Muscle of back (tissue), 11 donors: ENCODE results near the gene SUN2. TPM values are rescaled to one million over a fixed set of nuclear protein-coding genes. Genes with fewer than 3 reads are reported as not detected.

Experiments used
- DNase-seq, 3 donors: peaks; one replicate each; pipeline versions ENCODE4 v3.0.0 to v3.0.0-alpha.2; 2013
- polyA plus RNA-seq, 10 donors: library from polyadenylated mRNA; unstranded; fragments of 120-200 nt; gene quantifications; one replicate each; pipeline ENCODE4 v1.2.1, GENCODE V29; 2013; ENCODE audit not compliant: insufficient read length in 10 of 10

SUN2 gene
- polyA plus RNA-seq, 10 donors, result 36.5 to 60.6 (median 49.0) TPM

DNA sequence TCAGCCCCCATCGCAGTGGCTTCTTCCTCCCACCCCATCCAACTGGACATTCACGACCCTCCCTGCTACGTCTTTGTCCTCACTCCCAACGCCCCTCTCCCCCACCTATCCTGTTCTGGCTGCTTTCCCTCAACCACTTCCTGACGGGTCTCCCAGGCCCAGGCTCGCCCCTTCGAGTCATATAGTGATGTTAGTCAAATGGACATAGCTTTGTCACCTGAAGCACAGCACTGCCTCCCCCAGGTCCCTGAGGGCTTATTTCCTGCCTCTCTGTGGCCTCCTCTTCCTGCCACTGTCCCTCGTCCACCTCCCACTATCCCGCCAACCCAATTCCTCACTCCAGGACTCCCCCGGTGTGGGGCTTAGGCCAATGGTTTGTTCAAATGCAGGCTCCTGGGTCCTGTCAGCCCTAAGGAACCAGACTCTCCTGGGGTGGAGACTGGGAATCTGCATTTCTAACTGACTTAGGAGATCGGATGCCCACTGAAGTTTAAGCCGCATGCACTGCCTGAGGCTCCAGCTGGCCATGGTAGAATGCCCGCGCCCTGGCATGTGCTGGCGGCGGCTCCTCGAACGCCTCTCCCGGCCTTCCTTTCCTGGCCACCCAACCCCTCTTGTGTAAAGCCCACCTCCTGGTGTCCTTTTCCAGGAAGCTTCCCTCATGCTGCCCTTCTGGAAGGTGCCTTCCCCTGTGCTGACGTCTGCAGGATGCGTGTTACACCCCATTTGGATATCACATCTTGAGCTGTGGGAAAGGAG, 18.3 kb downstream of the SUN2 start:
- DNase-seq, result no peak

GRCh38 chr22:38736257-38736570, 19.6 kb downstream of the SUN2 start:
- no peak for DNase-seq

DNA sequence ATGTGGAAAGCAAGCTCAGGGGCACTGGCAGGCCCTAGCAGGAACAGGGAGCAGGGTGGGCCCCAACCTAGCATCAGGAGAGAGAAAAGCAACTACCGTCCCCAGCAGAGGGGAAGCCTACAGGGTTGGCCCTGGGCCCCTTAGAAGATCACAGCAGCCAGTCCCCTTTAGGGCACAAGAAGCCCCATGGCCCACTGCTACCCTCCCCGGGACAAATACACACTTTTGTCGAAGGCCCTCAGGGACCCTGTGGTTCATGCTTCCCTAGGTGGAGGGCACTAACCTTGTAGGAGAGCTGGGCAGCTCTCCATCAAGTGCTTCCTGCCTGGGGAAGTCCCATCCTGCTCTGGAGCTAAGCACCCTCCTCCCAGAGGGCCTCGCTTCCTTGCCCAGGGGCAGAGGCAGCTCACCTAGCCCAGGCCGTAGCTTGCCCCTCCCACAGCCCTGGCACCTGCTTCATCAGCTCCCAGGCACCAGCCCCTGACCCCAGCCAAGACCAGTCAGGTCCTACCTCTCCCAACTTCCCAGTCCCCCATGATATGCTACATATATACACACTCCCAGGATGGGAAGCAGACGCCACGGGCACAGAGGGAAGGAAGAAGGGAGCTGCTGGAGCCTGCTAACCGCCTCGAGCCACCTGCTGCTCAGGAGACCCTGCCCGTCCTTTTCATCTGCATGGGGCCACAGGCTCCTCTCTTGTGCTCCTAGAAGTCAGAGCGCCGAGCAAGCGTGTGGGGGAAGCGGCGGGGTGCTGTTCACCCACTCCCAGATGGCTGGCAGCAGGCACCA, 20.1 kb downstream of the SUN2 start:
- DNase-seq, result no peak

DNA sequence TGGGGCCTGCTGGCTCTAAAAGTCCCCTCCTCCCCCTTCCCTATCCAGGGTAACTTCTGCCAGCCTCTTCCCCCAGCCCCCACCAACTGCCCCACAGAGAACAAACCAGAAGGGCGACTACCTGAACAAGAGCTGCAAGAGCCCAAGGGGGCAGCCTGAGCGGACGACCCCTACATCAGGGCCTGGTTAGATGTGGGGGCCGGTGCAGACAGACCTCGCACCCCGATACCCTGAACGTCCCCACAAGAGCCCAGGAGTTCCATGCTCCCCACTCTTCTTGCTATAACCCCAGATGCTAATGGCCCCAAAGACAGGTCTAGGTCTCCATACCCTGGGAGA, 20.7 kb downstream of the SUN2 start:
- no peak for DNase-seq

DNA sequence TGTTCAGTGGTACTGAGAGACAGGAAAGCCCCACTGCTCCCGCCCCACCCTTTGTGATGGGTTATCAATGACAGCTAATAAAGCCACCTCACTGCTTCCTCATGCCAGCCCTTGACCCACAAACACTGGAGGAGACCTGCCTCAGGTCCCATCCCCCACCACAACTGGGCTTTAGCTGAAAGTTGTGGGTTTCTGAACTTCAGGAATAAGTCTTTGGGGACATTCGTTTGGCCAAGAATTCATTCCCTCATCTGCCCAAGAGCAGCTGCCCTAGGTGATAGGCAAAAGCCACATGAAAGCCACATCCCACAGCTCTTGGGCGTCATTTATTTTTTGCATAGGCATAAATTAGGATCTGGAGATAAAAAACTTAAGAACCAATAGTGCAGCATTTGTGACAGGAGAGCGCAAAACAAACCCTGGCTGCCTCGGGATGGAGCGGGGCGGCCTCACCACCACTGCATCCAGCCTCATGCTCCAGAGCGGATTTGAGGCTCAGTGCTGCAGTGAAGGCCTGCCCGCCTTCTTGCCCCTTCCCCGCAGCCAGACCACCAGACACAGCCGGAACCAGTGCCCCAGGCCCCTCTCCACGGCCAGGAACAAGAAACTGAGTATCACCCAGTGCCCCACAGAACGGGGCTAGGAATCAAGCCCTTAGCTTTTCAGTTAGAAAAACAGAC, 21.2 kb downstream of the SUN2 start:
- DNase-seq, result no peak

- peak; percentile 57 to 66 (median 58) for DNase-seq
Measured at GRCh38 chr22:38733724-38734381, 21.9 kb downstream of the SUN2 start.

- DNase-seq, result peak in 2 of 3 donors; percentile 31 to 56
Measured at GRCh38 chr22:38733329-38733723, 22.5 kb downstream of the SUN2 start.

DNA sequence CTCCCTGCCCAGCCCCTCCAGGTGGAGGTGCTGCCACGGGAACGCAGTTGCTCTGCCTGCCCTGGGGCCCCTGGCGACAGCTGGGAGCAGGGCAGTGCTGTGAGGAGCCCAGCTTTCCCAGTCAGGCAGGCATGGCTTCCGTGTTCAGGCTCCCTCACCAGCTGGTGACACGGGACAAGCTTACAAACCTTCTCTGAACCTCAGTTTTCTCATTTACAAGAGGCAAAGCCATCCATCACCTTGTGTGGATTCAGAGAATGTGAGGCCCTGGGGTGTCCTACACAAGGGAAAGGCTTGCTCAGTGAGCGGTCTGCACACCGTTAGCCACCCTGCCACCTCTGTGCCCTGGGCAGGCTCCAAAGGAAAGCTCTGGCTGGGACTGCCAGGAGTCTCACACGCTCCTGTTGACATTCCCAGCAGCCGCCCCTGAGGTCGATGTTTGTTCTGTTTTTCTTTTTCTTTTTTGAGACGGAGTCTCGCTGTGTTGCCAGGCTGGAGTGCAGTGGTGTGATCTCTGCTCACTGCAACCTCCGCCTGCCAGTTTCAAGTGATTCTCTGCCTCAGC, 23.5 kb downstream of the SUN2 start:
- no peak for DNase-seq

- no peak for DNase-seq
Measured at GRCh38 chr22:38731703-38732161, 24.1 kb downstream of the SUN2 start.

DNA sequence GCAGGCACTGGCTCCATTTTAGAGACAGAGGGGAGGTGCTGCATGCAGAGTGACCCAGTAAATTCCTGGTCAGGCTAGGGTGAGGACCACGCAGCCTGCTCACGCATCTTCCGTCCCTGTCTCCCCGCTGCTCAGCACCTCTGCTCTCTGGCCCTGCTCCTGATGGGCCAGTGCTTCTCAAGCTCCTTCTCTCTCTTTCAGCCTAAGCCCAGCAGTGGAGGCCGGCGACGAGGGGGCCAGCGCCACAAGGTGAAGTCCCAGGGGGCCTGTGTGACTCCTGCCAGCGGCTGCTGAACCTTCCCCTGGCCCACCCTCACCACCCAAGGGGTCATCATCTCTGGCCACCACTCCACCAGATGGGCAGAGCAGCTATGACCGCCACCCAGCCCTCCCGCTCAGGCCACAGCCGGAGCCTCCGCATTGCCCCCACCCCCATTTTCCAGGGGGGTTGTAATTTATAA, 25.4 kb downstream of the SUN2 start:
- DNase-seq, result no peak

- DNase-seq, result no peak
Measured at GRCh38 chr22:38729946-38730345, 25.9 kb downstream of the SUN2 start.

- peak in 1 of 3 donors; percentile 20 for DNase-seq
Measured at GRCh38 chr22:38728871-38729796, 26.7 kb downstream of the SUN2 start.

GRCh38 chr22:38727530-38728451, 28.0 kb downstream of the SUN2 start:
- DNase-seq, result no peak

DNA sequence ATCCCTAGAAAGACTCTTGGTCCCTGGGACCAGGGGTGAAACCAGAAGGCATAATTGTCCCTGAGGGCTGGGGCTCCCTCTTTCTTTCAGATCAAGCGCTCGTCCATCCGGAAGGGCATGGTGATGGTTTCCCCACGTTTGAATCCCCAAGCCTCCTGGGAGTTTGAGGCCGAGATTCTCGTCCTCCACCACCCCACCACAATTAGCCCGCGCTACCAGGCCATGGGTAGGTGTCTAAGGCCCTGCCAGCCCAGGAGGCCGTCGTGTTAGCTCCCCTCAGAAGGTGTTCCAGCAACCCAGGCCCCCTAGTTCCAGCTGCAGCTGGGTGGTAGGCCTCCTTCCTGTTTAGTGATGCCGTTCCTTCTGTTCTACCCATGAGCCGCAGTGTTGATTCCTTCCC, 28.7 kb downstream of the SUN2 start:
- DNase-seq, result no peak

- no peak for DNase-seq
Measured at GRCh38 chr22:38725900-38726655, 29.7 kb downstream of the SUN2 start.

- DNase-seq, result no peak
Measured at GRCh38 chr22:38724926-38725571, 30.7 kb downstream of the SUN2 start.

DNA sequence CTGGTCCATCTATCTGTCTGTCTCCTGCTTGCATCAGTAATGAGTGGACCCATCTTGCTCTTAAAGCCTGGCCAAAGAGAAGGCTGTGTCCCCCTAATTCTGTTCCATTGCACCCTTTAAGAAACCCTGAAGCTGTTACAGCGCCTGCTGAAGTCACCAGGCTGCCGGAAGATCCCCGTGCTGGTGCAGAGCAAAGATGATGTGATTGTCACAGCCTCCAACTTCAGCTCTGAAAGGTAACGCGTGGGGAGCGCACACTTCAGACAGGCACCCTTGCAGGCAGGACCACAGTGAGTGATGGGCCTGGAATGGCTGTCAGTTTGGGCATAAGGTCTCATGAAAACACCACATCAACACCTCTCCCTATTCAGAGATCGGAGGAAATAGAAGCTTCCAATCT, 31.6 kb downstream of the SUN2 start:
- no peak for DNase-seq

- no peak for DNase-seq
Measured at GRCh38 chr22:38721551-38721950, 34.2 kb downstream of the SUN2 start.
